ENCODE data around the gene TP53RK. TPM values are rescaled to one million over a fixed set of nuclear protein-coding genes. Genes with fewer than 3 reads are reported as not detected.

The TP53RK gene
- total RNA-seq, 1 donor from 2014 or later, result 9.9 TPM

GRCh38 chr20:46640536-46641311 is 48.5 kb downstream of the TP53RK start:
- no peak for DNase-seq (ENCODE audit: low spot score)

GRCh38 chr20:46640044-46640443 is 49.2 kb downstream of the TP53RK start:
- DNase-seq (ENCODE audit: low spot score), result no peak

GRCh38 chr20:46639587-46639986 is 49.7 kb downstream of the TP53RK start:
- no peak for DNase-seq (ENCODE audit: low spot score)

- no peak for DNase-seq (ENCODE audit: low spot score)
Measured at GRCh38 chr20:46638898-46639274, 50.4 kb downstream of the TP53RK start.

- no peak for DNase-seq (ENCODE audit: low spot score)
Measured at GRCh38 chr20:46638134-46638897, 50.9 kb downstream of the TP53RK start.

- no peak for DNase-seq (ENCODE audit: low spot score)
Measured at GRCh38 chr20:46637427-46638133, 51.7 kb downstream of the TP53RK start.

- no peak for DNase-seq (ENCODE audit: low spot score)
Measured at GRCh38 chr20:46637020-46637419, 52.2 kb downstream of the TP53RK start.

- DNase-seq (ENCODE audit: low spot score), result no peak
Measured at GRCh38 chr20:46636514-46636913, 52.7 kb downstream of the TP53RK start.

GRCh38 chr20:46635514-46636136 is 53.6 kb downstream of the TP53RK start:
- DNase-seq (ENCODE audit: low spot score), result no peak

GRCh38 chr20:46634528-46634927 is 54.7 kb downstream of the TP53RK start:
- DNase-seq (ENCODE audit: low spot score), result no peak

Other genes with a start within 250 kb of the TP53RK start
- 0.90 TPM for gene ZNF334, start 175.9 kb downstream of the TP53RK start, total RNA-seq
- not detected for gene OCSTAMP, start 138.8 kb downstream of the TP53RK start, total RNA-seq
- gene SLC13A3, start 38.0 kb downstream of the TP53RK start, total RNA-seq, result 1.5 TPM
- 13.1 TPM for gene SLC2A10, start 20.2 kb upstream of the TP53RK start, total RNA-seq
- gene EYA2, start 205.4 kb upstream of the TP53RK start, total RNA-seq, result 32.8 TPM

Measured in mesenteric fat pad (tissue), 1 donor.